Motor neuron (in vitro differentiated cells): ENCODE data around the gene PRR23E. TPM values are rescaled to one million over a fixed set of nuclear protein-coding genes. Genes with fewer than 3 reads are reported as not detected.

Source experiments
- ATAC-seq, 8 experiments: fragments of 200-7000 bp; cut with Tn5 transposase; replicated peaks in 6 of 8; 2 replicates each; pipeline ENCODE4 v1.8.0; 2021; ENCODE audit warnings: mild to moderate bottlenecking in 8 of 8, moderate library complexity in 8 of 8
- H3K27ac ChIP-seq, 2 donors: fragments of 250-450 bp; sonication (Bioruptor Pico); 2 replicates each; pipeline ENCODE4 v1.9.0; 2021; ENCODE audit warnings: antibody characterized with exemption in 2 of 2, mild to moderate bottlenecking in 2 of 2, moderate library complexity in 1 of 2
- H3K4me1 ChIP-seq, 2 donors: fragments of 250-450 bp; sonication (Bioruptor Pico); replicated peaks in 1 of 2; 2 replicates each; pipeline ENCODE4 v1.6.1; 2021; ENCODE audit warnings: antibody characterized with exemption in 2 of 2, mild to moderate bottlenecking in 2 of 2, moderate library complexity in 1 of 2
- H3K4me3 ChIP-seq, 5 donors: fragments of 250-450 bp; sonication (Bioruptor Pico); 2 replicates each; pipeline ENCODE4 v1.9.0; 2021; ENCODE audit warnings: antibody characterized with exemption in 5 of 5, mild to moderate bottlenecking in 5 of 5, moderate library complexity in 4 of 5
- WGBS, 10 experiments: fragments of 450-650 bp; shearing (Covaris generic); methylation state at CpG; one replicate each; pipeline ENCODE4 v1.0.0; 2022; 5-methylcytosine and 5-hydroxymethylcytosine counted together
- in situ Hi-C, 9 experiments: fragments of 400-800 bp; cut with MboI; loops; one replicate each; pipeline ENCODE4 v1.15.0; 2021; ENCODE audit warnings: low sequenced_read_pairs in 9 of 9, low pct_unique_long_range_greater_than_20kb in 2 of 9; ENCODE audit not compliant: unreplicated experiment in 9 of 9
- total RNA-seq, 8 experiments: library from RNA; unstranded; fragments of 300-600 nt; gene quantifications; 2 replicates each; pipeline versions ENCODE4 v1.2.3 to v1.2.4, GENCODE V29; 2022

Gene PRR23E, protein sequence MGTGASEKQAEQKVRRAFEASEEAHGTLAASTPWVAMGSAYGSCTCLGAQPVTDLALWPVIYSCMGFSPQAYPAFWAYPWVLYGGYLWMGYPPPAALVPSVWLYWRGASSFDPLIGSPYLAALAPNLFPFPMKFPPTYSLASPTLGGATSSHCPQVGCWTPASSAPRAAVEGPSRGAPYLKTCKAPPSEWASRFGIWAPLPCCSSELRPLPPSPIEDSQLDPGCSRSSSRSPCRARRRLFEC
- total RNA-seq = under 1 TPM in 6 of 8 experiments, not detected in 2; 0.09 to 0.81 (median 0.44) TPM

DNA sequence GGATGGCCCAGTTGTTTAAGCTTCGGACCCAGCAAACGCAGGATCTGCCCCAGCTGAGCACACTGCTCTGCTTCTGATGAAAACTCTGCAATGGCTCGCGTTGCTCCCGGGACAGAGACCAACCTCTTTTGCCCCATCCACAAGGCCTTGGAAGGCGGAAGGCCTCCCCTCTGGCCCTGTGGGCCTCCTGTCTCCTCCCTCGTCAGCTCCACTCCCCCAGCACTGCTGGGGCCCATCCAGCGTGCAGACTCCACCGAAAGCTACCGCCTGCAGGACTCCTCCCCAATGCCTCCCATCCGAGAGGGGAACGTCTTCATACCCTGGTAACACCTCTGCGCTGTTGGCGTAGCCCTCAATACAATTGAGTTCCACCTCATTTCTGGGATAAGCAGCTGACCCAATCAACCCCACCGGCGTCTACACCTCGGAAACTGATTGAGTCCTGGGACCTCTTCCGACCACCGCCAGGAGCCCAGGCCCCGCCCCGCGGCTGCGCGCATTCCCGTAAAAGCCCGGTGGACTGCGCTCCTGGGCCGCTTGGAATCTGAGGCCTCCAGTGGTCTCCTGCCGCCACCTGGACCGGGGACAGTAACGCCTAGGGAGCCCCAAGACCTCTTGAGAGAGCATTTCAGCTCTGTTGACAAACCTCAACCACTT is at the start of gene PRR23E:
PRR23E (plus strand) TSS at position 556 of the 657 bp plus-strand sequence. CDS start 3,555 bp downstream, outside the sequence.
- H3K4me1 ChIP-seq = no peaks in the 10 kb centered on the region
- H3K27ac ChIP-seq = no peak within 1 kb of the TSS
- 60 to 100% (median 96%) methylated on average over 1 to 5 of the region's 31 CpGs; no CpG with 5 or more reads in 3 of the 10 experiments for WGBS, 10 experiments
- ATAC-seq = no peak
- in situ Hi-C loops = no loop called here
- H3K4me3 ChIP-seq = no peak within 1 kb of the TSS

- in situ Hi-C loops = no loop called here
- 79 to 100% (median 92%) methylated on average over 2 of the region's 2 CpGs; no CpG with 5 or more reads in 5 of the 10 experiments for WGBS, 10 experiments
- H3K27ac ChIP-seq = no peak overlapping the region
Measured at GRCh38 chr3:127143172-127143571, 49.8 kb upstream of the PRR23E start.

GRCh38 chr3:127144631-127145030 is 48.3 kb upstream of the PRR23E start:
- Histone ChIP-seq H3K4me3 (no peak overlapping the region), H3K27ac (no peak overlapping the region), H3K4me1 (peaks cover 0 to 2% of the 10 kb centered on the region in 2 donors)
- in situ Hi-C loops = no loop called here
- ATAC-seq = no peak
- WGBS, 10 experiments = 0 to 90% (median 89%) methylated on average over 1 to 5 of the region's 6 CpGs; no CpG with 5 or more reads in 7 of the 10 experiments

More at GRCh38 chr3:127143172-127143571, 49.8 kb upstream of the PRR23E start:
- ATAC-seq = no peak
- peaks cover 7 to 12% of the 10 kb centered on the region in 2 donors for H3K4me1 ChIP-seq
- H3K4me3 ChIP-seq = no peak overlapping the region

- ATAC-seq = no peak
- in situ Hi-C loops = no loop called here
- H3K4me3 ChIP-seq = no peak overlapping the region
- H3K4me1 ChIP-seq = peaks cover 3 to 7% of the 10 kb centered on the region in 2 donors
- 75 to 100% (median 80%) methylated on average over 1 to 5 of the region's 6 CpGs; no CpG with 5 or more reads in 5 of the 10 experiments for WGBS, 10 experiments
- no peak overlapping the region for H3K27ac ChIP-seq
Measured at GRCh38 chr3:127145266-127145665, 47.7 kb upstream of the PRR23E start.

DNA sequence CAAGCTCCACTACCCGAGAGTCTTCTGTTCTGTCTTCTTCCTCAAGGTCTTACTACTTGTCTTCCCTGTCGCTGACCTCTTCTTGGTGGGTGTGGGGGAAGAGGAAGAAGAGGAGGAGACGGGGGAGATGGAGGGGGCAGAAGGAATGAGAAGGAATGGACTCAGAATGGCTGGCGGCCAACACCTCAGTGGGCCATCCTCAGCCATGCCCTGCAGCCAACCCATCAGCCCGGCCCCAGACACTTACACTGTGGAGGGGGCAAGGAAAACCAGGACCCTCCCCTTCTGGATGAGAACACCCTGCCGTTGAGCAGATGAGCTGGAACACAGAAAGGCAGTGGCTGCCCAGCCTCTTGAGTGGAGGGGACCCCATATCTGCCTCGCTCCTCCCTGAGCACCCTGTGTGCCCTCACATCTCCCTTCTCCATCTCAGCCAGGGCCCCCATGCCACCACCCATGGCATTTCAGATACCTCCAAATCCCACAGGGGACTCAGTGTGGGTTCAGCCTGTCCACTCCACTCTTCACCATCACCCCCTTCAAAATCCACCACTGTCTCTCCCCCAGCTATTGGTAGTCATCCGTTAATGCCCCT is 45.5 kb upstream of the PRR23E start:
- WGBS, 10 experiments = 20 to 100% (median 63%) methylated on average over 1 of the region's 8 CpGs; no CpG with 5 or more reads in 4 of the 10 experiments
- peaks cover 11 to 18% of the 10 kb centered on the region in 2 donors for H3K4me1 ChIP-seq
- ATAC-seq = no peak
- in situ Hi-C loops = no loop called here
- no peak overlapping the region for H3K4me3 ChIP-seq
- H3K27ac ChIP-seq = no peak overlapping the region

DNA sequence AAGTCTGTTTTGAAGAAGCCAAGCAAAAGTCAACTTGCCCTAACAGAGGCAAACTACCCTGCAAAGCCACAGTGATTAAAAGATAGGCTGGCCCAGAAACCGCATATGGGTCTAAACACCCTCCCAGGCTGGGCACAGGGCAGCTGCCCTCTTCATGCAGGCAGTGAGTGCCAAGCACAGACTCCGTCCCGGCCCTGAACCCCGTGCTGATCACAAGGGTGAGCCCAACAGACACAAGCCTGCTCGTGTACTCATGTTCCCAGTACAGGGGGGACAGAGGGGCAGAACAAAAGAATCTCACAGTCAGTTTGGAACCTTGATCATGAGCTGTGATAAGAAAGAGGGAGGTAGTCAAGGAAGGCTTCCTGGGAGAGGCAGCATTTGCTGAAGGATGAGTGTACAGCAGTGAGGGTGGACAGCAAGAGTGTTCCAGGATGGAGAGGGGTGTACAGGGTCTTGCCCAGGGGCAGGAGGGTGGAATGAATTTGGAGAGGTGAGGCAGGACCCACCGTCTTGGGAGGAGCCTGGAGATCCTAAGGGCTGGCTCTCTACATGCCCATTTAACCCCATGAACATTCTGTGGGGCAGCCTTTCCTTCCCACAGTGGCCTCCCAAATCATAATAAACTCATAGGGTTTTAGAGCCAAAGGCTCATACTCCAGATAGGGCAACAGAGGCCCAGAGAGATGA is 43.2 kb upstream of the PRR23E start:
- WGBS, 10 experiments = 60 to 96% (median 79%) methylated on average over 1 to 4 of the region's 6 CpGs; no CpG with 5 or more reads in 4 of the 10 experiments
- no peak for ATAC-seq
- in situ Hi-C loops = no loop called here
- Histone ChIP-seq H3K4me3 (no peak overlapping the region), H3K27ac (peak overlapping the region in 1 of 2 donors; percentile 18), H3K4me1 (peaks cover 11 to 18% of the 10 kb centered on the region in 2 donors)

DNA sequence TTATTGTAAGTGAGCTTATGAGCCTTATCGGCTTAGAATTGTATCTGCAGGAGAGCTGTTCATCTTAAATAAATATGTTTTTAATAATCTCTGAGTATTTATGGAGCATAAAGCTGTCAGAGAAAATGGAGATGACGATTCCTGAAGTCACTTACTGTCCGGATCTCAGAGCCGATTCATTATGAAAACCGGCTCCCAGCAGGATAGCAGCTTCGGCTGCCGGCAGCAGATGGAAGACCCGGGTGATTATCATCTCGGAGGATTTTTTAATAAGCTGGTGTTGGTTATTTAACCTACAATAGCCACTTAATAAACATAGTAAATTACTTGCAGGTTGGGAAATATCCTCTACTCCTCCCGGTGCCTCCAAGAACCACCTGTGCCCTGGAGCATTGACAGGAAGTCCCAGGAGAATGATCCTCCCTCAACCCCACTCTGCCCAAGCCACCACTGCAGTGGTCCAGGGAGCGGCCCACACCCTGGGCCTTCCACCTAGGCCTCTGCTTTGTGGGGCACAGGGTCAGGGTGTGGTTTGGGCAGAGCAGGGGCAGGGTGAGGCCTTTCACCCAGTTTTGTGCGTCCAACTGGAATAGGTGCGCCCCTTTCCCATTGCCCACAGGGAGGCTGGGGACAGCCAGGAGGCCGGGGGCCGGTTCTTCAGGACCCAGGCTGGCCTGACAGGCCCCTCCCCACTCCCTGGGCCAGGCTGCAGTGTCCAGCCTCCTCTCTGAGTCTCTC is 42.2 kb upstream of the PRR23E start:
- H3K4me3 ChIP-seq = no peak overlapping the region
- ATAC-seq = peak in 5 of 8 experiments; percentile 77 to 91 (median 85)
- in situ Hi-C loops = no loop called here
- 38 to 71% (median 51%) methylated on average over 1 to 13 of the region's 15 CpGs; no CpG with 5 or more reads in 1 of the 10 experiments for WGBS, 10 experiments
- peaks cover 11 to 18% of the 10 kb centered on the region in 2 donors for H3K4me1 ChIP-seq
- H3K27ac ChIP-seq = peak overlapping the region in 1 of 2 donors; percentile 10

GRCh38 chr3:127151251-127151564 is 41.7 kb upstream of the PRR23E start:
- no peak for ATAC-seq
- Histone ChIP-seq H3K27ac (no peak overlapping the region), H3K4me1 (peaks cover 13 to 21% of the 10 kb centered on the region in 2 donors), H3K4me3 (no peak overlapping the region)
- 60 to 100% (median 87%) methylated on average over 1 to 8 of the region's 9 CpGs for WGBS, 10 experiments
- in situ Hi-C loops = no loop called here

GRCh38 chr3:127151992-127152650 is 40.8 kb upstream of the PRR23E start:
- in situ Hi-C loops = no loop called here

GRCh38 chr3:127152684-127153505 is 40.0 kb upstream of the PRR23E start:
- no peak overlapping the region for H3K4me3 ChIP-seq
- in situ Hi-C loops = no loop called here
- no peak overlapping the region for H3K27ac ChIP-seq
- 47 to 88% (median 61%) methylated on average over 1 to 5 of the region's 10 CpGs; no CpG with 5 or more reads in 4 of the 10 experiments for WGBS, 10 experiments
- peak in 1 of 8 experiments; percentile 66 for ATAC-seq
- peaks cover 30 to 38% of the 10 kb centered on the region in 2 donors for H3K4me1 ChIP-seq

More at GRCh38 chr3:127151992-127152650, 40.8 kb upstream of the PRR23E start:
- peaks cover 22 to 30% of the 10 kb centered on the region in 2 donors for H3K4me1 ChIP-seq
- no peak overlapping the region for H3K27ac ChIP-seq
- ATAC-seq = peak in 1 of 8 experiments; percentile 30
- 0 to 86% (median 50%) methylated on average over 1 to 2 of the region's 2 CpGs; no CpG with 5 or more reads in 3 of the 10 experiments for WGBS, 10 experiments
- H3K4me3 ChIP-seq = no peak overlapping the region

DNA sequence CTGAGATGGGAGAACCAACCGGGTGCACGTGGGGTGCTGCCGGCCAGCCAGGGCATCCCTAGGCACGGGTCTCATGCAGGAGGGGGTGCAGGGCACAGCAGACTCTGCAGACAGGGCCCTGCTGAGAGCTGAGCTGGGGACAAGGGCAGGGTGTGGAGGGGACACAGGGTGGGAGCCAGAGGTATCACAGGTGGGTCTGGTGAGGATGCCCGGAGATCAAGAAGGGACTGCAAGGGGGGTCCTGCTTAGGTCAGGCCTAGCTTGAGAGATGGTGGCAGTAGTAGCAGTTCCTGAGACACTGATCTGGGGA is 39.5 kb upstream of the PRR23E start:
- no peak for ATAC-seq
- in situ Hi-C loops = no loop called here
- Histone ChIP-seq H3K4me3 (no peak overlapping the region), H3K4me1 (peaks cover 36 to 44% of the 10 kb centered on the region in 2 donors), H3K27ac (no peak overlapping the region)
- WGBS, 10 experiments = 80 to 100% (median 93%) methylated on average over 1 to 3 of the region's 5 CpGs; no CpG with 5 or more reads in 5 of the 10 experiments
